SK-N-SH (cell line): ENCODE data around the gene BCAM. TPM values are rescaled to one million over a fixed set of nuclear protein-coding genes. Genes with fewer than 3 reads are reported as not detected.

Experiments
- CTCF ChIA-PET: fragments of 300-600, 350-600 bp; formaldehyde crosslinking; extraction: SDS; loops from one replicate; lab custom pipeline; 2021; lab: Yijun Ruan, JAX
- POLR2A ChIA-PET: fragments of 350-600 bp; sonication (Branson Sonifier 250); formaldehyde crosslinking; extraction: SDS; loops from one replicate; lab custom pipeline; 2020; ENCODE audit warnings: antibody characterized with exemption, inconsistent platforms; lab: Yijun Ruan, JAX
- DNase-seq: peaks from one replicate; pipeline ENCODE4 v3.0.0; 2012
- H2AFZ ChIP-seq: fragments of 200-600 bp; sonication (generic); 2 replicates; pipeline ENCODE4 v1.8.1; 2016; ENCODE audit warnings: antibody characterized with exemption, mild to moderate bottlenecking, low read depth
- H3F3A ChIP-seq: fragments of 200-600 bp; sonication (generic); replicated peaks from 2 replicates; pipeline ENCODE3; 2016; ENCODE audit warnings: antibody characterized with exemption, mild to moderate bottlenecking; ENCODE audit not compliant: insufficient read depth
- H3K27ac ChIP-seq, 2 experiments: fragments of 200-500 bp in 1 of 2; fragments of 200-600 bp in 1 of 2; sonication (Bioruptor generic) in 1 of 2; sonication (generic), shearing (Covaris generic) in 1 of 2; 2 replicates each; pipeline versions ENCODE4 v1.5.1 to v1.6.1; 2014 to 2016; ENCODE audit warnings: low read depth in 2 of 2, inconsistent platforms in 1 of 2, low read length in 1 of 2, mild to moderate bottlenecking in 1 of 2, mixed read lengths in 1 of 2
- H3K27me3 ChIP-seq: fragments of 200-600 bp; sonication (generic), shearing (Covaris generic); 2 replicates; pipeline ENCODE4 v1.6.1; 2016; ENCODE audit warnings: mixed run types; ENCODE audit not compliant: insufficient read depth
- H3K36me3 ChIP-seq, 2 experiments: fragments of 200-500 bp in 1 of 2; fragments of 200-600 bp in 1 of 2; sonication (Bioruptor generic) in 1 of 2; sonication (generic) in 1 of 2; replicated peaks in 1 of 2; 2 replicates each; pipeline versions ENCODE3 to v1.5.1; 2014 to 2016; ENCODE audit warnings: low read length in 1 of 2, mild to moderate bottlenecking in 1 of 2; ENCODE audit not compliant: insufficient read depth in 2 of 2, control insufficient read depth in 1 of 2
- H3K4me1 ChIP-seq, 2 experiments: fragments of 200-500 bp in 1 of 2; fragments of 200-600 bp in 1 of 2; sonication (Bioruptor generic) in 1 of 2; sonication (generic), shearing (Covaris generic) in 1 of 2; 2 replicates each; pipeline versions ENCODE4 v1.5.1 to v1.6.1; 2014 to 2016; ENCODE audit warnings: low read depth in 1 of 2, low read length in 1 of 2, mixed run types in 1 of 2; ENCODE audit not compliant: insufficient read depth in 2 of 2, control insufficient read depth in 1 of 2
- H3K4me2 ChIP-seq: fragments of 200-600 bp; sonication (generic), shearing (Covaris generic); 2 replicates; pipeline ENCODE4 v1.6.1; 2017; ENCODE audit warnings: mixed run types
- H3K4me3 ChIP-seq, 2 experiments: fragments of 200-500 bp in 1 of 2; fragments of 200-600 bp in 1 of 2; sonication (Bioruptor generic) in 1 of 2; sonication (generic), shearing (Covaris generic) in 1 of 2; 2 replicates each; pipeline versions ENCODE4 v1.5.1 to v1.8.1; 2014 to 2016; ENCODE audit warnings: low read depth in 2 of 2, inconsistent platforms in 1 of 2, low read length in 1 of 2, mild to moderate bottlenecking in 1 of 2, mixed read lengths in 1 of 2, moderate library complexity in 1 of 2
- H3K79me2 ChIP-seq: fragments of 200-600 bp; sonication (generic); 2 replicates; pipeline ENCODE4 v1.8.1; 2017; ENCODE audit warnings: mild to moderate bottlenecking; ENCODE audit not compliant: insufficient read depth
- H3K9ac ChIP-seq: fragments of 200-600 bp; sonication (generic); 2 replicates; pipeline ENCODE4 v1.6.1; 2017; ENCODE audit warnings: mixed run types
- H3K9me2 ChIP-seq: fragments of 200-600 bp; sonication (generic); 2 replicates; pipeline ENCODE4 v1.6.1; 2017; ENCODE audit warnings: mixed run types
- H3K9me3 ChIP-seq: fragments of 200-600 bp; sonication (generic); 2 replicates; pipeline ENCODE4 v1.6.1; 2017; ENCODE audit warnings: mixed run types, mild to moderate bottlenecking, moderate library complexity
- H4K20me1 ChIP-seq: fragments of 200-600 bp; sonication (generic); 2 replicates; pipeline ENCODE4 v1.6.1; 2017; ENCODE audit warnings: mild to moderate bottlenecking, mixed run types; ENCODE audit not compliant: insufficient read depth
- EZH2phosphoT487 ChIP-seq: fragments of 200-600 bp; sonication (generic); IDR thresholded peaks from 2 replicates; pipeline ENCODE4 v1.6.1; 2017; ENCODE audit warnings: low read depth, mixed run types, mild to moderate bottlenecking, antibody characterized with exemption, moderate library complexity, borderline replicate concordance
- FOXJ3 ChIP-seq: sonication (generic); formaldehyde crosslinking; IDR thresholded peaks from 2 replicates; pipeline ENCODE4 v1.5.1; 2020; ENCODE audit warnings: mild to moderate bottlenecking, missing genetic modification reagents
- GATA2 ChIP-seq: sonication (generic); formaldehyde crosslinking; IDR thresholded peaks from 2 replicates; pipeline ENCODE4 v1.5.0; 2020; ENCODE audit warnings: mild to moderate bottlenecking, missing genetic modification reagents
- NFIC ChIP-seq: IDR thresholded peaks from 2 replicates; pipeline ENCODE4 v1.4.0; 2012; ENCODE audit warnings: borderline replicate concordance
- RFX5 ChIP-seq: IDR thresholded peaks from 2 replicates; pipeline ENCODE4 v1.6.1; 2012; ENCODE audit warnings: mild to moderate bottlenecking, improper control_type of control experiment, low read length
- RXRA ChIP-seq: IDR thresholded peaks from 2 replicates; pipeline ENCODE4 v1.4.0; 2012; ENCODE audit warnings: low read depth, mild to moderate bottlenecking, borderline replicate concordance
- SMC3 ChIP-seq: IDR thresholded peaks from 2 replicates; pipeline ENCODE4 v1.6.1; 2012; ENCODE audit warnings: low read depth, low read length, improper control_type of control experiment
- YY1 ChIP-seq: IDR thresholded peaks from 2 replicates; pipeline ENCODE4 v1.4.0; 2012; ENCODE audit warnings: low read depth, mild to moderate bottlenecking
- WGBS: methylation state at CpG from one replicate; pipeline ENCODE4 v1.1.6; 2017; ENCODE audit warnings: low lambda C conversion rate; 5-methylcytosine and 5-hydroxymethylcytosine counted together
- polyA plus RNA-seq, 3 experiments: library from polyadenylated mRNA; depleted of rRNA; stranded (reverse); fragments of >200 nt; gene quantifications; 2 replicates each; pipeline ENCODE4 v1.2.3, GENCODE V29; 2012
- TF ChIP-seq, protein P1 (sequence below): fragments of 150-350 bp; IDR thresholded peaks from 2 replicates; pipeline ENCODE4 v1.6.1; 2017; ENCODE audit warnings: antibody characterized with exemption, low read length, low read depth, borderline replicate concordance
- TF ChIP-seq, protein P2 (sequence below): fragments of 150-350 bp; IDR thresholded peaks from 2 replicates; pipeline ENCODE4 v1.6.1; 2016; ENCODE audit warnings: mild to moderate bottlenecking, low read depth, low read length
- TF ChIP-seq, protein P3 (sequence below): fragments of 200-600 bp; sonication (generic); IDR thresholded peaks from 2 replicates; pipeline ENCODE4 v1.6.1; 2017; ENCODE audit warnings: antibody characterized with exemption, mild to moderate bottlenecking, moderate library complexity
- TF ChIP-seq, protein P4 (sequence below): IDR thresholded peaks from 2 replicates; pipeline ENCODE4 v1.4.0; 2012; ENCODE audit warnings: low read depth, borderline replicate concordance
- TF ChIP-seq, protein P5 (sequence below): IDR thresholded peaks from 2 replicates; pipeline ENCODE4; 2012

The BCAM gene
- polyA plus RNA-seq, 1 of the 3 experiments (the other 2 are of a cell fraction): 34.0 TPM

DNA sequence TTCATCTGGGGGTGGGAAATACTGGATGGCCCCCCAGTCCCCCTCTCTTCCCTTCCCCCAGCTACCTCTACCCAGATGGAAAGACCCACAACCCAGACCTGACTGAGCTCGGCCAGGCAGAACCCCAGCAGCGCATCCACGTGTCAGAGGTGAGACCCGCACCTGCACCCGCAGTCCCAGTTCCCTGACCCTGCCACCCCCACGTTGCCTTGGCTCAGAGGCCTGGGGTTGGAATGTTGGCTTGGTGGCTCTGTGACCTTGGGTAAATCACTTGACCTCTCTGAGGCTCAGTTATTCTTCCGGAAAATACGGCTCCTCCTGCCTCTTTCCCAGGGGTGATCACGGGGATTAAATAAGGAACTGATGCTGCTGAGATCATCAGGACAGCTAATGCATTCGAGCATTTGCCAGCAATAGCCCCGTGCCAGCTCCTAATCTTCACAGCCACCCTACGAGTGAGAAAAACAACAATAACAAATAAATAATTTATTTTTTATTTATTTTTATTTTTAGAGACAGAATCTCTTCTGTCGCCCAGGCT is 18.9 kb upstream of the BCAM start (continued):
- TF ChIP-seq GATA2 (no peak), RXRA (no peak), RFX5 (no peak)
- TF ChIP-seq, protein P1, sequence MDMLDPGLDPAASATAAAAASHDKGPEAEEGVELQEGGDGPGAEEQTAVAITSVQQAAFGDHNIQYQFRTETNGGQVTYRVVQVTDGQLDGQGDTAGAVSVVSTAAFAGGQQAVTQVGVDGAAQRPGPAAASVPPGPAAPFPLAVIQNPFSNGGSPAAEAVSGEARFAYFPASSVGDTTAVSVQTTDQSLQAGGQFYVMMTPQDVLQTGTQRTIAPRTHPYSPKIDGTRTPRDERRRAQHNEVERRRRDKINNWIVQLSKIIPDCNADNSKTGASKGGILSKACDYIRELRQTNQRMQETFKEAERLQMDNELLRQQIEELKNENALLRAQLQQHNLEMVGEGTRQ: no peak

DNA sequence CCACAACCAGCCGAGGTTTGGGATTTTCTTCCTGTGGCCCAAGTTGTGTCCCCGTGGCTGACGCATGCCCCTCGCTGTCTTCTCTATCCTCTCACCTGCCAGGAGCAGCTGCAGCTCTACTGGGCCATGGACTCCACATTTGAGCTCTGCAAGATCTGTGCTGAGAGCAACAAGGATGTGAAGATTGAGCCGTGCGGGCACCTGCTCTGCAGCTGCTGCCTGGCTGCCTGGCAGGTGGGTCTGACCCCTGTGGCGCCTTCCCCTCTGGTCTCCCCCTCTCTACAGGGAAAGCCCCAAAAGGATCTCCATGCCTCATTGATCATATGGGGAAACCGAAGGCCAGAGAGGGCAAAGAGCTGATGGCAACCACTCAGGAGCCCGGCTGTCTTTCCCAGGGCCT is 16.6 kb upstream of the BCAM start:
- H3K9me2 ChIP-seq: no peaks in the 10 kb centered on the region
- no peak overlapping the region for H3K4me2 ChIP-seq
- POLR2A ChIA-PET: no interaction called here
- no peak for TF ChIP-seq EZH2phosphoT487
- no peak for TF ChIP-seq FOXJ3
- TF ChIP-seq, protein P2, sequence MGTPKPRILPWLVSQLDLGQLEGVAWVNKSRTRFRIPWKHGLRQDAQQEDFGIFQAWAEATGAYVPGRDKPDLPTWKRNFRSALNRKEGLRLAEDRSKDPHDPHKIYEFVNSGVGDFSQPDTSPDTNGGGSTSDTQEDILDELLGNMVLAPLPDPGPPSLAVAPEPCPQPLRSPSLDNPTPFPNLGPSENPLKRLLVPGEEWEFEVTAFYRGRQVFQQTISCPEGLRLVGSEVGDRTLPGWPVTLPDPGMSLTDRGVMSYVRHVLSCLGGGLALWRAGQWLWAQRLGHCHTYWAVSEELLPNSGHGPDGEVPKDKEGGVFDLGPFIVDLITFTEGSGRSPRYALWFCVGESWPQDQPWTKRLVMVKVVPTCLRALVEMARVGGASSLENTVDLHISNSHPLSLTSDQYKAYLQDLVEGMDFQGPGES: no peak
- no peak for TF ChIP-seq YY1
- TF ChIP-seq, protein P3, sequence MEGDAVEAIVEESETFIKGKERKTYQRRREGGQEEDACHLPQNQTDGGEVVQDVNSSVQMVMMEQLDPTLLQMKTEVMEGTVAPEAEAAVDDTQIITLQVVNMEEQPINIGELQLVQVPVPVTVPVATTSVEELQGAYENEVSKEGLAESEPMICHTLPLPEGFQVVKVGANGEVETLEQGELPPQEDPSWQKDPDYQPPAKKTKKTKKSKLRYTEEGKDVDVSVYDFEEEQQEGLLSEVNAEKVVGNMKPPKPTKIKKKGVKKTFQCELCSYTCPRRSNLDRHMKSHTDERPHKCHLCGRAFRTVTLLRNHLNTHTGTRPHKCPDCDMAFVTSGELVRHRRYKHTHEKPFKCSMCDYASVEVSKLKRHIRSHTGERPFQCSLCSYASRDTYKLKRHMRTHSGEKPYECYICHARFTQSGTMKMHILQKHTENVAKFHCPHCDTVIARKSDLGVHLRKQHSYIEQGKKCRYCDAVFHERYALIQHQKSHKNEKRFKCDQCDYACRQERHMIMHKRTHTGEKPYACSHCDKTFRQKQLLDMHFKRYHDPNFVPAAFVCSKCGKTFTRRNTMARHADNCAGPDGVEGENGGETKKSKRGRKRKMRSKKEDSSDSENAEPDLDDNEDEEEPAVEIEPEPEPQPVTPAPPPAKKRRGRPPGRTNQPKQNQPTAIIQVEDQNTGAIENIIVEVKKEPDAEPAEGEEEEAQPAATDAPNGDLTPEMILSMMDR: no peak
- no peak for TF ChIP-seq NFIC
- TF ChIP-seq, protein P4, sequence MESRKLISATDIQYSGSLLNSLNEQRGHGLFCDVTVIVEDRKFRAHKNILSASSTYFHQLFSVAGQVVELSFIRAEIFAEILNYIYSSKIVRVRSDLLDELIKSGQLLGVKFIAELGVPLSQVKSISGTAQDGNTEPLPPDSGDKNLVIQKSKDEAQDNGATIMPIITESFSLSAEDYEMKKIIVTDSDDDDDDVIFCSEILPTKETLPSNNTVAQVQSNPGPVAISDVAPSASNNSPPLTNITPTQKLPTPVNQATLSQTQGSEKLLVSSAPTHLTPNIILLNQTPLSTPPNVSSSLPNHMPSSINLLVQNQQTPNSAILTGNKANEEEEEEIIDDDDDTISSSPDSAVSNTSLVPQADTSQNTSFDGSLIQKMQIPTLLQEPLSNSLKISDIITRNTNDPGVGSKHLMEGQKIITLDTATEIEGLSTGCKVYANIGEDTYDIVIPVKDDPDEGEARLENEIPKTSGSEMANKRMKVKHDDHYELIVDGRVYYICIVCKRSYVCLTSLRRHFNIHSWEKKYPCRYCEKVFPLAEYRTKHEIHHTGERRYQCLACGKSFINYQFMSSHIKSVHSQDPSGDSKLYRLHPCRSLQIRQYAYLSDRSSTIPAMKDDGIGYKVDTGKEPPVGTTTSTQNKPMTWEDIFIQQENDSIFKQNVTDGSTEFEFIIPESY: no peak
- TF ChIP-seq, protein P5, sequence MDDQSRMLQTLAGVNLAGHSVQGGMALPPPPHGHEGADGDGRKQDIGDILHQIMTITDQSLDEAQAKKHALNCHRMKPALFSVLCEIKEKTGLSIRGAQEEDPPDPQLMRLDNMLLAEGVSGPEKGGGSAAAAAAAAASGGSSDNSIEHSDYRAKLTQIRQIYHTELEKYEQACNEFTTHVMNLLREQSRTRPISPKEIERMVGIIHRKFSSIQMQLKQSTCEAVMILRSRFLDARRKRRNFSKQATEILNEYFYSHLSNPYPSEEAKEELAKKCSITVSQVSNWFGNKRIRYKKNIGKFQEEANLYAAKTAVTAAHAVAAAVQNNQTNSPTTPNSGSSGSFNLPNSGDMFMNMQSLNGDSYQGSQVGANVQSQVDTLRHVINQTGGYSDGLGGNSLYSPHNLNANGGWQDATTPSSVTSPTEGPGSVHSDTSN: no peak
- TF ChIP-seq SMC3: no peak
- no peaks in the 10 kb centered on the region for H4K20me1 ChIP-seq
- WGBS: 54% methylated on average over 6 of the region's 9 CpGs
- no peak overlapping the region for H3K9ac ChIP-seq
- peaks cover 4% of the 10 kb centered on the region for H3F3A ChIP-seq
- no peak overlapping the region for H2AFZ ChIP-seq
- CTCF ChIA-PET: interaction anchor here (1.1 to 4.8 kb wide), 4 partner anchors 9 to 68 kb away, joined by 4 to 24 read pairs (median 18); no protein-coding TSS in a partner anchor
- H3K4me3 ChIP-seq: no peak overlapping the region
- H3K27ac ChIP-seq: no peak overlapping the region
- no peaks in the 10 kb centered on the region for H3K27me3 ChIP-seq
- no peaks in the 10 kb centered on the region for H3K9me3 ChIP-seq
- H3K4me1 ChIP-seq: no peaks in the 10 kb centered on the region; a peak in 1 of 4 replicates
- no peak for DNase-seq
- H3K36me3 ChIP-seq: no peaks in the 10 kb centered on the region
- H3K79me2 ChIP-seq: no peaks in the 10 kb centered on the region
